Kidney epithelial cell (primary cell): ENCODE results near the gene BNIP5. TPM values are rescaled to one million over a fixed set of nuclear protein-coding genes. Genes with fewer than 3 reads are reported as not detected.
A peak's percentile ranks its signal among the peaks of the same experiment; 100 is the strongest.
"Not testable (repeated sequence)": the region's sequence is repeated elsewhere in the genome, so short reads cannot be mapped to it uniquely, and the experiment has no call there.

Source experiments
- DNase-seq: peaks from one replicate; pipeline ENCODE4 v3.0.0-alpha.2; 2010; ENCODE audit warnings: low read depth
- H3K27me3 ChIP-seq: 2 replicates; pipeline ENCODE4 v1.6.0; 2011; ENCODE audit warnings: low read length; ENCODE audit not compliant: control insufficient read depth, insufficient read depth
- H3K36me3 ChIP-seq: 2 replicates; pipeline ENCODE4 v1.5.1; 2011; ENCODE audit warnings: low read length; ENCODE audit not compliant: control insufficient read depth, insufficient read depth
- H3K4me3 ChIP-seq: 2 replicates; pipeline ENCODE4 v1.5.1; 2011; ENCODE audit warnings: low read depth, mild to moderate bottlenecking, control low read depth, low read length
- CTCF ChIP-seq: IDR thresholded peaks from 2 replicates; pipeline ENCODE4 v1.5.1; 2011; ENCODE audit warnings: mild to moderate bottlenecking, moderate library complexity, low read length, control low read depth, inconsistent platforms; ENCODE audit not compliant: insufficient read depth, poor library complexity, severe bottlenecking
- total RNA-seq: library from RNA; depleted of rRNA; stranded (reverse); fragments of >200 nt; gene quantifications from 2 replicates; pipeline ENCODE4 v1.2.3, GENCODE V29; 2015

BNIP5 gene
- total RNA-seq, 1 donor from 2014 or later = not detected

- DNase-seq = no peak
- peaks cover 11% of the 10 kb centered on the region for H3K27me3 ChIP-seq
- no peak overlapping the region for H3K4me3 ChIP-seq
These were observed 4.1 kb upstream of the BNIP5 start for GRCh38 chr6:36340618-36341454.

DNA sequence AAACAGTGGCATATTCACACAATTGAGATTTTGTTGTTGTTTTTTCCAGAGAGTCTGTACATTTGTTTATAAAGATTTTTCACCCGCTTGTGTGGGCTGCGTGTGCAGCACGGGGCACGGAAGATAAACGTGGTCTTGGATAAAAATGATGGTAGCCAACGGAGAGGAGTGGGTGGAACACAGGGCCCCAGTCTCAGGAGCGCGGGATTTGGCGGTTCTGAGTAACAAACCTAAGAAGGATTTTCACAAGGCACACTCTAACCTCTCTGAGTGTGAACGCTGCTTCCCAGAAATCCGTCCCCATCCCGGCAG is 3.6 kb upstream of the BNIP5 start:
- no peak for TF ChIP-seq CTCF
- H3K4me3 ChIP-seq = no peak overlapping the region
- DNase-seq = no peak
- no peaks in the 10 kb centered on the region for H3K36me3 ChIP-seq
- H3K27me3 ChIP-seq = peaks cover 11% of the 10 kb centered on the region

More at GRCh38 chr6:36340618-36341454, 4.1 kb upstream of the BNIP5 start:
- peak; percentile 98 for TF ChIP-seq CTCF
- H3K36me3 ChIP-seq = no peaks in the 10 kb centered on the region

- no peak for TF ChIP-seq CTCF
- no peak for DNase-seq
- H3K4me3 ChIP-seq = no peak overlapping the region
- peaks cover 15% of the 10 kb centered on the region for H3K27me3 ChIP-seq
- H3K36me3 ChIP-seq = no peaks in the 10 kb centered on the region
These were observed 2.5 kb upstream of the BNIP5 start for GRCh38 chr6:36339146-36339545.

- not testable (repeated sequence) for H3K4me3 ChIP-seq, DNase-seq, H3K36me3 ChIP-seq
- H3K27me3 ChIP-seq = peaks cover 20% of the 10 kb centered on the region
These were observed 1.5 kb upstream of the BNIP5 start for GRCh38 chr6:36338223-36338622.

GRCh38 chr6:36337814-36338213 is 1.1 kb upstream of the BNIP5 start:
- H3K27me3 ChIP-seq = peaks cover 22% of the 10 kb centered on the region
- no peak for DNase-seq
- no peak for TF ChIP-seq CTCF
- H3K36me3 ChIP-seq = no peaks in the 10 kb centered on the region
- no peak overlapping the region for H3K4me3 ChIP-seq

GRCh38 chr6:36336208-36336710 is 429 bp downstream of the BNIP5 start:
- no peak for DNase-seq
- Histone ChIP-seq H3K36me3 (no peaks in the 10 kb centered on the region), H3K4me3 (no peak overlapping the region), H3K27me3 (peaks cover 22% of the 10 kb centered on the region)
- no peak for TF ChIP-seq CTCF
